Anterior cingulate cortex (tissue), 58 donors: ENCODE results near the gene GABRR2.
"Not testable (repeated sequence)": the region's sequence is repeated elsewhere in the genome, so short reads cannot be mapped to it uniquely, and the experiment has no call there.

Experiments used
- DNase-seq, 58 donors: peaks; one replicate each; lab custom pipeline; 2025; lab: John Stamatoyannopoulos, UW

The GABRR2 gene

GRCh38 chr6:89328976-89329375 is 13.9 kb upstream of the GABRR2 start:
- DNase-seq, result no peak

- DNase-seq, result no peak
Observed at GRCh38 chr6:89324304-89324703, 9.2 kb upstream of the GABRR2 start.

- DNase-seq, result no peak
Observed at GRCh38 chr6:89323511-89323971, 8.4 kb upstream of the GABRR2 start.

GRCh38 chr6:89321131-89321970 is 6.3 kb upstream of the GABRR2 start:
- peak in 1 of 58 donors; percentile 26 for DNase-seq

- no peak for DNase-seq
Observed at GRCh38 chr6:89320012-89320559, 5.0 kb upstream of the GABRR2 start.

GRCh38 chr6:89317067-89317466 is 2.0 kb upstream of the GABRR2 start:
- DNase-seq, result no peak

- DNase-seq, result no peak
Observed at GRCh38 chr6:89314692-89315091, 407 bp downstream of the GABRR2 start.

- peak in 9 of 58 donors; percentile 4 to 59 (median 18) for DNase-seq
Observed at GRCh38 chr6:89313006-89313405, 2.1 kb downstream of the GABRR2 start.

- DNase-seq, result peak in 49 of 58 donors; percentile 16 to 76 (median 46)
Observed at GRCh38 chr6:89311853-89312531, 3.1 kb downstream of the GABRR2 start.

- no peak for DNase-seq
Observed at GRCh38 chr6:89311530-89311852, 3.6 kb downstream of the GABRR2 start.

- no peak for DNase-seq
Observed at GRCh38 chr6:89310929-89311328, 4.2 kb downstream of the GABRR2 start.

GRCh38 chr6:89308525-89309395 is 6.3 kb downstream of the GABRR2 start:
- no peak for DNase-seq

GRCh38 chr6:89304517-89304916 is 10.6 kb downstream of the GABRR2 start:
- DNase-seq, result not testable (repeated sequence)

GRCh38 chr6:89302936-89303335 is 12.2 kb downstream of the GABRR2 start:
- DNase-seq, result no peak

GRCh38 chr6:89302195-89302770 is 12.8 kb downstream of the GABRR2 start:
- DNase-seq, result no peak

- DNase-seq, result no peak
Observed at GRCh38 chr6:89301586-89302194, 13.4 kb downstream of the GABRR2 start.

GRCh38 chr6:89299466-89299850 is 15.6 kb downstream of the GABRR2 start:
- DNase-seq, result no peak

GRCh38 chr6:89298680-89299465 is 16.2 kb downstream of the GABRR2 start:
- DNase-seq, result peak in 2 of 58 donors; percentile 3 to 6
